DOHH2 (cell line): ENCODE results near the gene TTI1.

Source experiments
- H3F3A ChIP-seq: fragments of 200-600 bp; sonication (generic), shearing (Covaris generic); 2 replicates; pipeline ENCODE4 v1.6.0; 2016; ENCODE audit warnings: antibody characterized with exemption, mild to moderate bottlenecking; ENCODE audit not compliant: control insufficient read depth, insufficient read depth
- H3K27ac ChIP-seq: fragments of 200-600 bp; sonication (generic); 2 replicates; pipeline ENCODE4 v1.5.1; 2014; ENCODE audit warnings: low read depth, mild to moderate bottlenecking, low read length, moderate library complexity
- H3K27me3 ChIP-seq: fragments of 200-600 bp; sonication (generic); 2 replicates; pipeline ENCODE4 v1.6.1; 2014; ENCODE audit warnings: mild to moderate bottlenecking, low read length, mixed read lengths; ENCODE audit not compliant: control insufficient read depth
- H3K36me3 ChIP-seq: fragments of 200-600 bp; sonication (generic); 2 replicates; pipeline ENCODE4 v1.6.1; 2014; ENCODE audit warnings: mild to moderate bottlenecking, low read length, moderate library complexity, mixed read lengths; ENCODE audit not compliant: control insufficient read depth
- H3K4me1 ChIP-seq: fragments of 200-600 bp; sonication (generic); 2 replicates; pipeline ENCODE4 v1.6.1; 2014; ENCODE audit warnings: mild to moderate bottlenecking, low read length, mixed read lengths; ENCODE audit not compliant: control insufficient read depth
- H3K4me2 ChIP-seq: fragments of 200-600 bp; sonication (generic); 2 replicates; pipeline ENCODE4 v1.6.0; 2014; ENCODE audit warnings: mild to moderate bottlenecking, low read length, moderate library complexity
- H3K4me3 ChIP-seq: fragments of 200-600 bp; sonication (generic); 2 replicates; pipeline ENCODE4 v1.5.1; 2014; ENCODE audit warnings: mild to moderate bottlenecking, low read length, mixed read lengths
- H3K79me2 ChIP-seq: fragments of 200-600 bp; sonication (generic); 2 replicates; pipeline ENCODE4 v1.6.1; 2014; ENCODE audit warnings: mild to moderate bottlenecking, low read length, mixed read lengths; ENCODE audit not compliant: control insufficient read depth
- H3K9me2 ChIP-seq: fragments of 200-600 bp; sonication (generic); replicated peaks from 2 replicates; pipeline ENCODE4 v1.6.1; 2014; ENCODE audit warnings: mild to moderate bottlenecking, low read length, mixed read lengths; ENCODE audit not compliant: control insufficient read depth
- H3K9me3 ChIP-seq: fragments of 200-600 bp; sonication (generic); 2 replicates; pipeline ENCODE4 v1.6.1; 2014; ENCODE audit warnings: antibody characterized with exemption, low read length, mixed read lengths; ENCODE audit not compliant: control insufficient read depth, insufficient read depth
- H4K20me1 ChIP-seq: fragments of 200-600 bp; sonication (generic); 2 replicates; pipeline ENCODE4 v1.6.0; 2014; ENCODE audit warnings: low read depth, mild to moderate bottlenecking, antibody characterized with exemption, low read length, moderate library complexity; ENCODE audit not compliant: control insufficient read depth, insufficient read depth
- CTCF ChIP-seq: fragments of 200-600 bp; sonication (generic); IDR thresholded peaks from one replicate; pipeline ENCODE4 v1.5.1; 2014; ENCODE audit warnings: antibody characterized with exemption, mild to moderate bottlenecking, low read depth, low read length; ENCODE audit not compliant: poor library complexity, severe bottlenecking
- EZH2phosphoT487 ChIP-seq: fragments of 200-600 bp; sonication (generic); IDR thresholded peaks from 2 replicates; pipeline ENCODE4 v1.6.1; 2017; ENCODE audit warnings: borderline replicate concordance, mild to moderate bottlenecking, antibody characterized with exemption, low read length, moderate library complexity, mixed read lengths

The TTI1 gene

GRCh38 chr20:38008233-38008944 is 24.9 kb downstream of the TTI1 start:
- Histone ChIP-seq H3K4me3 (no peak overlapping the region), H3K4me1 (no peaks in the 10 kb centered on the region), H3K9me3 (no peaks in the 10 kb centered on the region), H3K4me2 (no peak overlapping the region), H3K27ac (no peak overlapping the region), H3F3A (no peaks in the 10 kb centered on the region), H3K9me2 (no peaks in the 10 kb centered on the region), H3K36me3 (peaks cover 73% of the 10 kb centered on the region), H4K20me1 (peaks cover 5% of the 10 kb centered on the region), H3K27me3 (no peaks in the 10 kb centered on the region), H3K79me2 (peaks cover 61% of the 10 kb centered on the region)
- TF ChIP-seq EZH2phosphoT487 (no peak), CTCF (no peak)

GRCh38 chr20:38007526-38007925 is 25.7 kb downstream of the TTI1 start:
- no peak overlapping the region for H3K4me2 ChIP-seq
- H3K27ac ChIP-seq = no peak overlapping the region
- TF ChIP-seq CTCF (no peak), EZH2phosphoT487 (no peak)
- H3K79me2 ChIP-seq = peaks cover 55% of the 10 kb centered on the region
- peaks cover 4% of the 10 kb centered on the region for H3K4me1 ChIP-seq
- H3K36me3 ChIP-seq = peaks cover 70% of the 10 kb centered on the region
- no peaks in the 10 kb centered on the region for H3K27me3 ChIP-seq
- no peaks in the 10 kb centered on the region for H3K9me2 ChIP-seq
- no peaks in the 10 kb centered on the region for H3F3A ChIP-seq
- no peak overlapping the region for H3K4me3 ChIP-seq
- no peaks in the 10 kb centered on the region for H3K9me3 ChIP-seq
- peaks cover 5% of the 10 kb centered on the region for H4K20me1 ChIP-seq

GRCh38 chr20:38005903-38006302 is 27.4 kb downstream of the TTI1 start:
- H3K27me3 ChIP-seq = no peaks in the 10 kb centered on the region
- peaks cover 72% of the 10 kb centered on the region for H3K36me3 ChIP-seq
- H3K27ac ChIP-seq = no peak overlapping the region
- peaks cover 41% of the 10 kb centered on the region for H3K79me2 ChIP-seq
- no peaks in the 10 kb centered on the region for H3K9me2 ChIP-seq
- no peaks in the 10 kb centered on the region for H3K9me3 ChIP-seq
- H4K20me1 ChIP-seq = peaks cover 5% of the 10 kb centered on the region
- H3K4me1 ChIP-seq = peaks cover 11% of the 10 kb centered on the region
- TF ChIP-seq CTCF = no peak
- no peak for TF ChIP-seq EZH2phosphoT487
- H3F3A ChIP-seq = no peaks in the 10 kb centered on the region
- no peak overlapping the region for H3K4me3 ChIP-seq
- no peak overlapping the region for H3K4me2 ChIP-seq
